Suprapubic skin (tissue), 3 donors: ENCODE results near the gene MED12L.

Source experiments
- POLR2A ChIP-seq, 2 donors: fragments of 450-650 bp; IDR thresholded peaks; one replicate each; pipeline ENCODE4 v1.6.1; 2017; ENCODE audit warnings: antibody characterized with exemption in 2 of 2, mild to moderate bottlenecking in 2 of 2, moderate library complexity in 2 of 2
- TF ChIP-seq, protein P1 (sequence below), 2 donors: fragments of 200-600 bp in 1 of 2; fragments of 450-650 bp in 1 of 2; sonication (generic) in 1 of 2; IDR thresholded peaks; one replicate each; pipeline ENCODE4 v1.5.1; 2016 to 2019; ENCODE audit warnings: antibody characterized with exemption in 2 of 2, mild to moderate bottlenecking in 1 of 2, moderate library complexity in 1 of 2

DNA sequence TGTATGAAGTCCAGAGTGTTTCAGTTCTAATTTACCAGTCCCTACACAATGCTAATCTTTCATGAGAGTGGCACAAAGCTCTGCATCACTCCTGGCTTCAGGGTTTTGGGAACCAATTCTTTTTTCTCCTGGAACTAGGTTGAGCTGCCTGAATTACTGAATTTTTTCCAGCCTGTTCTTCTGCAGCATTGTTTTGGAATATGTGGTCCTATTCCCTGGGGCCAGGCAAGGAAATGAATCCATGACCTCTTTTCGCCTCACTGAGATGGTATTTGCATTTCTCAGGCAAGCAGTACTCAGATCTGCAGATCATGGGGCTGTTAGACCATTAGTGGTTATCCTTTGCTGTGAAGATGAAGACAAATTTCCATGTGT, 143.2 kb downstream of the MED12L start:
- TF ChIP-seq POLR2A (IDR thresholded peaks at IDR 0.05), result no peak
- TF ChIP-seq, protein P1, sequence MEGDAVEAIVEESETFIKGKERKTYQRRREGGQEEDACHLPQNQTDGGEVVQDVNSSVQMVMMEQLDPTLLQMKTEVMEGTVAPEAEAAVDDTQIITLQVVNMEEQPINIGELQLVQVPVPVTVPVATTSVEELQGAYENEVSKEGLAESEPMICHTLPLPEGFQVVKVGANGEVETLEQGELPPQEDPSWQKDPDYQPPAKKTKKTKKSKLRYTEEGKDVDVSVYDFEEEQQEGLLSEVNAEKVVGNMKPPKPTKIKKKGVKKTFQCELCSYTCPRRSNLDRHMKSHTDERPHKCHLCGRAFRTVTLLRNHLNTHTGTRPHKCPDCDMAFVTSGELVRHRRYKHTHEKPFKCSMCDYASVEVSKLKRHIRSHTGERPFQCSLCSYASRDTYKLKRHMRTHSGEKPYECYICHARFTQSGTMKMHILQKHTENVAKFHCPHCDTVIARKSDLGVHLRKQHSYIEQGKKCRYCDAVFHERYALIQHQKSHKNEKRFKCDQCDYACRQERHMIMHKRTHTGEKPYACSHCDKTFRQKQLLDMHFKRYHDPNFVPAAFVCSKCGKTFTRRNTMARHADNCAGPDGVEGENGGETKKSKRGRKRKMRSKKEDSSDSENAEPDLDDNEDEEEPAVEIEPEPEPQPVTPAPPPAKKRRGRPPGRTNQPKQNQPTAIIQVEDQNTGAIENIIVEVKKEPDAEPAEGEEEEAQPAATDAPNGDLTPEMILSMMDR (IDR thresholded peaks at IDR 0.05), result no peak
